Gastroesophageal sphincter (tissue), 4 donors: ENCODE data around the gene MTR. TPM values are rescaled to one million over a fixed set of nuclear protein-coding genes. Genes with fewer than 3 reads are reported as not detected.

Experiments used
- ATAC-seq: fragments of 150-250 bp; one replicate; pipeline ENCODE4 v1.9.1; 2016; ENCODE audit warnings: mild to moderate bottlenecking, moderate library complexity
- H3K27ac ChIP-seq, 4 donors: fragments of 200-600 bp; sonication (generic) in 3 of 4; 1 replicate in 3 of 4; 2 replicates in 1 of 4; pipeline ENCODE4 v1.5.1; 2016 to 2019
- H3K27me3 ChIP-seq: fragments of 200-600 bp; sonication (generic); one replicate; pipeline ENCODE4 v1.5.1; 2019
- H3K36me3 ChIP-seq, 2 donors: fragments of 200-600 bp; sonication (generic); one replicate each; pipeline ENCODE4 v1.5.1; 2019; ENCODE audit warnings: control low read depth in 1 of 2
- H3K4me1 ChIP-seq, 3 donors: fragments of 200-600 bp; sonication (generic); 1 replicate in 2 of 3; 2 replicates in 1 of 3; pipeline ENCODE4 v1.5.1; 2016 to 2019; ENCODE audit warnings: control low read depth in 2 of 3
- H3K4me3 ChIP-seq, 2 donors: fragments of 200-600 bp; sonication (generic); one replicate each; pipeline ENCODE4 v1.5.1; 2019; ENCODE audit warnings: mild to moderate bottlenecking in 1 of 2, moderate library complexity in 1 of 2
- H3K9me3 ChIP-seq, 3 donors: fragments of 200-600 bp; sonication (generic); one replicate each; pipeline ENCODE4 v1.5.1; 2017 to 2019; ENCODE audit warnings: control low read depth in 2 of 3
- EP300 ChIP-seq: sonication (generic); formaldehyde crosslinking; IDR thresholded peaks from one replicate; pipeline ENCODE4 v1.6.1; 2017; ENCODE audit warnings: antibody characterized with exemption, mild to moderate bottlenecking
- POLR2A ChIP-seq, 2 donors: fragments of 450-650 bp; IDR thresholded peaks; one replicate each; pipeline ENCODE4 v1.6.1; 2017; ENCODE audit warnings: antibody characterized with exemption in 2 of 2, mild to moderate bottlenecking in 2 of 2, moderate library complexity in 1 of 2
- POLR2AphosphoS5 ChIP-seq: sonication (generic); formaldehyde crosslinking; IDR thresholded peaks from one replicate; pipeline ENCODE4 v1.6.1; 2017; ENCODE audit warnings: antibody characterized with exemption
- WGBS, 2 donors: methylation state at CpG; one replicate each; pipeline ENCODE4 v1.1.5; 2018; ENCODE audit warnings: low coverage in 1 of 2; 5-methylcytosine and 5-hydroxymethylcytosine counted together
- total RNA-seq, 4 donors: library from RNA; depleted of rRNA; stranded (reverse); fragments of >200 nt; gene quantifications; one replicate each; pipeline ENCODE4 v1.1.0, GENCODE V29; 2016
- TF ChIP-seq, protein P1 (sequence below), 4 experiments: fragments of 200-600 bp in 2 of 4; fragments of 450-650 bp in 2 of 4; sonication (generic) in 1 of 4; IDR thresholded peaks; one replicate each; pipeline ENCODE4 v1.5.1; 2017 to 2019; ENCODE audit warnings: antibody characterized with exemption in 4 of 4, mild to moderate bottlenecking in 2 of 4, moderate library complexity in 2 of 4

The MTR gene
- total RNA-seq, 4 donors from 2014 or later = 34.6 to 50.3 (median 38.9) TPM

GRCh38 chr1:236890152-236891056, 95.3 kb downstream of the MTR start:
- peaks cover 0 to 63% (median 4%) of the 10 kb centered on the region in 3 donors for H3K4me1 ChIP-seq
- TF ChIP-seq, protein P1, sequence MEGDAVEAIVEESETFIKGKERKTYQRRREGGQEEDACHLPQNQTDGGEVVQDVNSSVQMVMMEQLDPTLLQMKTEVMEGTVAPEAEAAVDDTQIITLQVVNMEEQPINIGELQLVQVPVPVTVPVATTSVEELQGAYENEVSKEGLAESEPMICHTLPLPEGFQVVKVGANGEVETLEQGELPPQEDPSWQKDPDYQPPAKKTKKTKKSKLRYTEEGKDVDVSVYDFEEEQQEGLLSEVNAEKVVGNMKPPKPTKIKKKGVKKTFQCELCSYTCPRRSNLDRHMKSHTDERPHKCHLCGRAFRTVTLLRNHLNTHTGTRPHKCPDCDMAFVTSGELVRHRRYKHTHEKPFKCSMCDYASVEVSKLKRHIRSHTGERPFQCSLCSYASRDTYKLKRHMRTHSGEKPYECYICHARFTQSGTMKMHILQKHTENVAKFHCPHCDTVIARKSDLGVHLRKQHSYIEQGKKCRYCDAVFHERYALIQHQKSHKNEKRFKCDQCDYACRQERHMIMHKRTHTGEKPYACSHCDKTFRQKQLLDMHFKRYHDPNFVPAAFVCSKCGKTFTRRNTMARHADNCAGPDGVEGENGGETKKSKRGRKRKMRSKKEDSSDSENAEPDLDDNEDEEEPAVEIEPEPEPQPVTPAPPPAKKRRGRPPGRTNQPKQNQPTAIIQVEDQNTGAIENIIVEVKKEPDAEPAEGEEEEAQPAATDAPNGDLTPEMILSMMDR (IDR thresholded peaks at IDR 0.05) = peak in 2 of 4 experiments; percentile 7 to 39
- TF ChIP-seq POLR2A (IDR thresholded peaks at IDR 0.05) (no peak), POLR2AphosphoS5 (peak; percentile 95)
- peak overlapping the region; percentile 54 to 86 (median 82) for H3K27ac ChIP-seq
- no peak overlapping the region for H3K4me3 ChIP-seq
- peaks cover 0 to 81% of the 10 kb centered on the region in 2 donors for H3K36me3 ChIP-seq
- no peaks in the 10 kb centered on the region for H3K27me3 ChIP-seq
- ATAC-seq = peak; percentile 82
- no peaks in the 10 kb centered on the region for H3K9me3 ChIP-seq
- WGBS, 2 donors = 30 to 47% methylated on average over 7 of the region's 24 CpGs

GRCh38 chr1:236893626-236894545, 98.8 kb downstream of the MTR start:
- Histone ChIP-seq H3K4me1 (peaks cover 0 to 45% (median 4%) of the 10 kb centered on the region in 3 donors), H3K36me3 (peaks cover 0 to 88% of the 10 kb centered on the region in 2 donors), H3K4me3 (no peak overlapping the region), H3K27me3 (no peaks in the 10 kb centered on the region), H3K9me3 (no peaks in the 10 kb centered on the region), H3K27ac (peak overlapping the region in 2 of 4 donors; percentile 78 to 86)
- TF ChIP-seq EP300 (no peak), POLR2AphosphoS5 (no peak), POLR2A (IDR thresholded peaks at IDR 0.05) (no peak)
- TF ChIP-seq, protein P1 (IDR thresholded peaks at IDR 0.05) = no peak
- ATAC-seq = peak; percentile 23
- WGBS, 2 donors = 59 to 64% methylated on average over 7 to 10 of the region's 19 CpGs

- Histone ChIP-seq H3K4me3 (no peak overlapping the region), H3K4me1 (peaks cover 0 to 26% (median 4%) of the 10 kb centered on the region in 3 donors), H3K27ac (no peak overlapping the region), H3K9me3 (peaks cover 0 to 2% (median 0%) of the 10 kb centered on the region in 3 donors), H3K27me3 (no peaks in the 10 kb centered on the region), H3K36me3 (peaks cover 0 to 98% of the 10 kb centered on the region in 2 donors)
- TF ChIP-seq POLR2A (IDR thresholded peaks at IDR 0.05) (no peak), EP300 (no peak), POLR2AphosphoS5 (no peak)
- TF ChIP-seq, protein P1 (IDR thresholded peaks at IDR 0.05) = no peak
- no peak for ATAC-seq
- WGBS, 2 donors = 67 to 76% methylated on average over 4 to 7 of the region's 8 CpGs
Observed at GRCh38 chr1:236895665-236896387, 100.7 kb downstream of the MTR start.

- ATAC-seq = no peak
- 71% methylated on average over 1 of the region's 2 CpGs; no CpG with 5 or more reads in 1 of the 2 donors for WGBS, 2 donors
- Histone ChIP-seq H3K36me3 (peaks cover 0 to 98% of the 10 kb centered on the region in 2 donors), H3K27me3 (no peaks in the 10 kb centered on the region), H3K9me3 (peaks cover 0 to 11% (median 0%) of the 10 kb centered on the region in 3 donors), H3K4me1 (peaks cover 0 to 17% (median 0%) of the 10 kb centered on the region in 3 donors), H3K27ac (no peak overlapping the region), H3K4me3 (no peak overlapping the region)
- TF ChIP-seq, protein P1 (IDR thresholded peaks at IDR 0.05) = no peak
- TF ChIP-seq POLR2A (IDR thresholded peaks at IDR 0.05) (no peak), EP300 (no peak), POLR2AphosphoS5 (no peak)
Observed at GRCh38 chr1:236896716-236897115, 101.6 kb downstream of the MTR start.
